ENCODE data around the gene SMIM24.

Gene SMIM24

GRCh38 chr19:3426433-3426832 lies 53.9 kb downstream of the SMIM24 start:
- Histone ChIP-seq H3K4me1 (ENCODE audit: low read length) (peaks cover 7% of the 10 kb centered on the region), H4K20me1 (ENCODE audit: insufficient read depth, low read length) (peaks cover 11% of the 10 kb centered on the region; the same call in 1 of the 2 replicates), H3K27ac (ENCODE audit: low read length) (no peak overlapping the region), H3K4me3 (ENCODE audit: low read length) (no peak overlapping the region), H3K79me2 (ENCODE audit: low read length) (peaks cover 16% of the 10 kb centered on the region; the same call in 1 of the 2 replicates), H3K36me3 (replicated peaks; ENCODE audit: low read depth, low read length) (peaks cover 15% of the 10 kb centered on the region), H2AFZ (ENCODE audit: low read depth, low read length) (no peak overlapping the region), H3K9me3 (ENCODE audit: insufficient read depth, low read length) (no peaks in the 10 kb centered on the region), H3K4me2 (ENCODE audit: low read length) (no peak overlapping the region), H3K27me3 (ENCODE audit: low read depth, low read length) (no peaks in the 10 kb centered on the region), H3K9ac (ENCODE audit: low read length) (no peak overlapping the region)
- TF ChIP-seq CTCF (IDR thresholded peaks at IDR 0.05; ENCODE audit: low read depth, low read length), result no peak
- TF ChIP-seq EZH2phosphoT487 (IDR thresholded peaks at IDR 0.05; ENCODE audit: low read depth), result no peak
